NCI-H1417 (cell line): ENCODE measurements around the gene STAT5B.
"Not testable (repeated sequence)": the region's sequence is repeated elsewhere in the genome, so short reads cannot be mapped to it uniquely, and the experiment has no call there.

ENCODE experiments used
- DNase-seq, 3 experiments: peaks; one replicate each; lab custom pipeline; 2025; lab: John Stamatoyannopoulos, UW

STAT5B gene

GRCh38 chr17:42193969-42194899, 82.0 kb downstream of the STAT5B start, which contains the start of gene GHDC:
GHDC (minus strand) TSS chr17:42194494; CDS start chr17:42193581, 913 bp downstream.
- DNase-seq = peak; percentile 75 to 86 (median 83)

- DNase-seq = no peak
These were observed 82.8 kb downstream of the STAT5B start for GRCh38 chr17:42193216-42193968.

GRCh38 chr17:42192189-42193126, 83.7 kb downstream of the STAT5B start:
- DNase-seq = no peak

- no peak for DNase-seq
These were observed 84.9 kb downstream of the STAT5B start for GRCh38 chr17:42191275-42191608.

GRCh38 chr17:42190491-42191274, 85.5 kb downstream of the STAT5B start:
- no peak for DNase-seq

GRCh38 chr17:42189651-42189965, 86.6 kb downstream of the STAT5B start:
- no peak for DNase-seq

- no peak for DNase-seq
These were observed 87.2 kb downstream of the STAT5B start for GRCh38 chr17:42188749-42189650.

GRCh38 chr17:42187833-42188232, 88.4 kb downstream of the STAT5B start:
- DNase-seq = no peak

GRCh38 chr17:42186191-42186590, 90.0 kb downstream of the STAT5B start:
- DNase-seq = not testable (repeated sequence)

GRCh38 chr17:42185621-42185930, 90.6 kb downstream of the STAT5B start:
- DNase-seq = no peak

GRCh38 chr17:42184713-42185620, 91.2 kb downstream of the STAT5B start, which contains the start of gene HCRT:
HCRT (minus strand) TSS chr17:42185452; CDS start chr17:42185365, 87 bp downstream.
- DNase-seq = peak; percentile 13 to 65 (median 38)

- peak; percentile 83 to 92 (median 90) for DNase-seq
These were observed 92.2 kb downstream of the STAT5B start for GRCh38 chr17:42183741-42184711.

GRCh38 chr17:42182927-42183734, 93.1 kb downstream of the STAT5B start:
- peak in 1 of 3 experiments; percentile 21 for DNase-seq

GRCh38 chr17:42181851-42182207, 94.4 kb downstream of the STAT5B start:
- no peak for DNase-seq

GRCh38 chr17:42180922-42181850, 95.0 kb downstream of the STAT5B start, which contains the start of gene KCNH4:
KCNH4 (minus strand) TSS chr17:42181142; CDS start chr17:42180945, 197 bp downstream.
- peak; percentile 84 to 92 (median 89) for DNase-seq
